Natural killer cell treated with Interleukin-12 subunit alpha and Interleukin-12 subunit beta and Interleukin-15 and Interleukin-18, amount 100 ng/mL, for 72 hours (primary cell): ENCODE results near the gene HOXD8. TPM values are rescaled to one million over a fixed set of nuclear protein-coding genes. Genes with fewer than 3 reads are reported as not detected.

Source experiments
- ATAC-seq, 2 donors: fragments of 150-1000 bp; cut with Tn5 transposase in 1 of 2; sonication (Bioruptor Pico), chemical (Tn5 transposase) in 1 of 2; 2 replicates each; pipeline ENCODE4 v1.10.0; 2021
- DNase-seq: peaks from one replicate; pipeline ENCODE4 v3.0.0; 2022; ENCODE audit warnings: low spot score
- H3K27ac Mint-ChIP-seq, 2 donors: 1 replicate in 1 of 2; 2 replicates in 1 of 2; pipeline ENCODE4 v1.8.0; 2022; ENCODE audit warnings: mixed read lengths in 2 of 2, mild to moderate bottlenecking in 1 of 2, moderate library complexity in 1 of 2
- H3K27me3 Mint-ChIP-seq, 2 donors: 1 replicate in 1 of 2; 2 replicates in 1 of 2; pipeline ENCODE4 v1.8.0; 2022; ENCODE audit warnings: mixed read lengths in 2 of 2
- H3K36me3 Mint-ChIP-seq: one replicate; pipeline ENCODE4 v1.8.0; 2022; ENCODE audit warnings: mixed read lengths
- H3K4me1 Mint-ChIP-seq, 2 donors: 1 replicate in 1 of 2; 2 replicates in 1 of 2; pipeline ENCODE4 v1.8.0; 2022; ENCODE audit warnings: low read depth in 2 of 2, mixed read lengths in 2 of 2, mild to moderate bottlenecking in 1 of 2
- H3K4me3 Mint-ChIP-seq: one replicate; pipeline ENCODE4 v1.8.0; 2022; ENCODE audit warnings: mixed read lengths
- H3K9me3 Mint-ChIP-seq: 2 replicates; pipeline ENCODE4 v1.8.0; 2022; ENCODE audit warnings: mixed read lengths
- total RNA-seq, 2 donors: library from RNA; stranded (reverse); gene quantifications; one replicate each; pipeline ENCODE4 v1.2.3, GENCODE V29; 2022

HOXD8 gene
- total RNA-seq, 2 donors from 2014 or later = not detected

DNA sequence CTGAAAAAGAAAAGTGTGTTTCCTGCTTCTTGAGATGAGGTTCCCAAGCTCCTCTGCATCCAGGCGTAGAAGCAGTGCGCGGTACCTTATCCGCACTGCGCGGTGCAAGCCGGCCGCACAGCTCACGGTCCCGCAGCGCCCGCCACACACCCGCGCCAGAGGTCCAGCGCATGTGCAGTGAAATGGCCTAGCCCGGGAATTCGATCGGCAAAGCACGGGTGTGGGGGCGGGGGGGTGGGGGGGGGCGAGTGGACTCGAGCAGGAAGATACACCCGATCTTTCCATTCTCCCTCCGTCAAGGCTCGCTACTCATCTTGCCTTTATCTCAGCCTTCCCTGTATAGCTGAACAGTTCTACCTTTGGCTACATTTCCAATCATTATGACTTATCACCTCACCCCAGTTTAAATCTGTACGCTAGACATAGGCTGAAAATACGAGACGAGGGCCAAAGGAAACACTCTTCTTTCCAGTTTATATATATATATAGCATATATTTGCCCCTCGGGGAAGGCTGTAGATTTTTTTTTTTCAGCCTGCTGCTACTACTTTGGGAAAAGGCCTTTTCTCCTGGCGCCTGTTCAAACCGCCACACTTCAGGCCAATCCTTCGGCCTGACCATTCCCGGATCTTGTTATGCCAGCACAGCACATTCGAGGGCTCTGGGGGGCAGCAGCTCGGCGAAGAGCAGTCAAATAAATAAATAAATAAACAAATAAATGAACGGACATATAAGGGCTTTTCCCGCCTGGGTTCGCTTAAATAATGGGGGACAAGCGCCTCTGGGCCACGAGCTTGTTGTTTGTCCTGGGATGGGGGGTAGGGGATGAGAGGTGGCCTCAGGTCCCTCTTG, 10.4 kb downstream of the HOXD8 start:
- no peak for DNase-seq
- H3K27ac Mint-ChIP-seq = no peak overlapping the region
- H3K27me3 Mint-ChIP-seq = peaks cover 62 to 80% of the 10 kb centered on the region in 2 donors
- H3K36me3 Mint-ChIP-seq = peaks cover 25% of the 10 kb centered on the region
- H3K9me3 Mint-ChIP-seq = peaks cover 4% of the 10 kb centered on the region
- H3K4me3 Mint-ChIP-seq = no peak overlapping the region
- H3K4me1 Mint-ChIP-seq = peaks cover 25 to 27% of the 10 kb centered on the region in 2 donors
- ATAC-seq = no peak

DNA sequence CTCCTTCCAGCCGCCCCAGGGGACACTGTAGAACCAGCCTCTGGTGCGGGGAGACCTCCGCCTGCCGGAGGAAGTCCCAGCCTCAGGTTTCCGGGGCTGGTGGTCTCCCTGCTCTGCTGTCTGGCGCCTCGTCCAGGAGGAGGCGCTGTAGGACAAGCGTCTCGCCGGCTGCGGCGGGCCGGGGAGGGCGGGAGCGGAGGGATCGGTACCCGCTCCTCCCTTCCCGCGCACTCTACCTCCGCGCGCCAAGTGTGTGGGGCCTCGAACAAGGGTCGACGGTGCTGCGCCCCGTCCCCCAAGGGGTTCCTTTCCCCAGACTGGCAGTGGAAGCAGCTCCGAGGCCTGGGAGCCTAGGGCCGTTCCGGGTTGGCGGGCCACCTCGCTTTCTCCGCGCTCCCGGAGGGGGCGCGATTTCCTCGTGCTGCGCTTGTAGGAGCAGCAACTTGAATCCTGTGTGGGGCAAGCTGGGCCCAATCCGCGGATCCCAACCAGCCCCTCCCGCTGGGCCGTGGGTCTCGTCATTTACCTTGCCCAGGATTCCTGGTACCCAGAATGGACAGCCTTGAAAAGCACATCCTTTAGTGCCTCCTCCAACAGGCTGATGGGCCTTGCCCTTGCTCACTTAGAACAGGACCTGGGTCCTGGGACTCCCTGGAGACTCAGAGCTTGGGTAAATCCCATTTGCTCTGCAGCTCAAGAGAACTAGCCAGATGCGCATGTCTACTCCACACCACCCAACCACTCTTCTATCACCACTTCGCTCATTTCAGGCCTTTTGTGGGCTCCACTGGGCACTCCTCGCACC, 11.2 kb downstream of the HOXD8 start:
- H3K36me3 Mint-ChIP-seq = peaks cover 19% of the 10 kb centered on the region
- DNase-seq = no peak
- no peak overlapping the region for H3K27ac Mint-ChIP-seq
- H3K27me3 Mint-ChIP-seq = peaks cover 59 to 79% of the 10 kb centered on the region in 2 donors
- peaks cover 4% of the 10 kb centered on the region for H3K9me3 Mint-ChIP-seq
- H3K4me1 Mint-ChIP-seq = peaks cover 20 to 21% of the 10 kb centered on the region in 2 donors
- peak; percentile 81 to 84 for ATAC-seq
- H3K4me3 Mint-ChIP-seq = peak overlapping the region; percentile 34

- H3K4me3 Mint-ChIP-seq = no peak overlapping the region
- H3K36me3 Mint-ChIP-seq = peaks cover 18% of the 10 kb centered on the region
- peaks cover 61 to 85% of the 10 kb centered on the region in 2 donors for H3K27me3 Mint-ChIP-seq
- no peak overlapping the region for H3K27ac Mint-ChIP-seq
- peaks cover 4% of the 10 kb centered on the region for H3K9me3 Mint-ChIP-seq
- ATAC-seq (no peak), DNase-seq (no peak)
- H3K4me1 Mint-ChIP-seq = peaks cover 17 to 19% of the 10 kb centered on the region in 2 donors
Observed at GRCh38 chr2:176142281-176142680, 12.8 kb downstream of the HOXD8 start.

GRCh38 chr2:176145085-176145969, 15.8 kb downstream of the HOXD8 start:
- H3K4me3 Mint-ChIP-seq = no peak overlapping the region

DNA sequence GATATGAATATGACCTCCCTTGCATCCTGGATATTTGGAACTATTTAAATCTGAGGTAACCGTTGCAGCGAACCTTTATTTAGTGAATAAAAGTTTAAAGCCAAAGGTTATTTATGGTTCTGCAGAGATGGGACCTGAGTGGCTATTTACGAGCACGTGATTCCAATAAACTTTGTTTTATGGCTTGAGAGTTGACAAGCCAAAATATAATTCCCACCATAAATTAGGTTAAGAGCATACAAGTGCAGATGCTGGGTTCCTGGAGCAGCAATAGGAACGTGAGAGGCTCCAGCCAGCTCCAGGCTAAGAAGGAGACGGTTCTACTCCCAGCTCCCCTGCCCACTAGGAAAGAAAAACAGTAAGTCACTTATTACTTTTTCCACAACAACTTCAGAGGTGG, 16.6 kb downstream of the HOXD8 start:
- DNase-seq (no peak), ATAC-seq (no peak)
- Mint-ChIP-seq H3K4me1 (peaks cover 4 to 5% of the 10 kb centered on the region in 2 donors), H3K36me3 (no peaks in the 10 kb centered on the region), H3K27me3 (peaks cover 59 to 85% of the 10 kb centered on the region in 2 donors), H3K27ac (no peak overlapping the region), H3K9me3 (no peaks in the 10 kb centered on the region), H3K4me3 (no peak overlapping the region)

More at GRCh38 chr2:176145085-176145969, 15.8 kb downstream of the HOXD8 start:
- Mint-ChIP-seq H3K36me3 (no peaks in the 10 kb centered on the region), H3K27me3 (peaks cover 56 to 83% of the 10 kb centered on the region in 2 donors), H3K9me3 (no peaks in the 10 kb centered on the region), H3K4me1 (peaks cover 6 to 7% of the 10 kb centered on the region in 2 donors), H3K27ac (no peak overlapping the region)
- ATAC-seq (no peak), DNase-seq (no peak)

DNA sequence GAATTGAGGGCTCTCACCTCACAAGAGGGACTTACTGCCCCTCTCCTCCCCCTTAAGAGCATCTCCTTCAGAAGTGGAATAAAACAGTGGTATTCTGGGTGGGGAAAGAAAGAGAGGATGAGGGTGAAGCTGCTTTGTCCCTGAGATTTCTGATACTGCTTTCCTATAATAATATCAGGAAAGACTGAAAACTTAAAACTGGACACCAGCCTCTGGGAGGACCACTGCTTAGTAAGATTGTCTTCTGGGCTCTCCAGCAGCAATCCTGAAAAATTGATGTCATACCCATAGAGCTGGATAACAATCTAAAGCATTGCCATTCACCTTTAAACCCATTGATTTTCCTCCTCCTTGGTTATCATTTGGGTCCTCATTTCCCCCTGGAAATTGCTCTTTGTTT, 17.1 kb downstream of the HOXD8 start:
- no peak for DNase-seq
- no peak for ATAC-seq
- H3K27me3 Mint-ChIP-seq = peaks cover 57 to 80% of the 10 kb centered on the region in 2 donors
- no peak overlapping the region for H3K4me3 Mint-ChIP-seq
- no peak overlapping the region for H3K27ac Mint-ChIP-seq
- no peaks in the 10 kb centered on the region for H3K36me3 Mint-ChIP-seq
- no peaks in the 10 kb centered on the region for H3K9me3 Mint-ChIP-seq
- no peaks in the 10 kb centered on the region for H3K4me1 Mint-ChIP-seq

DNA sequence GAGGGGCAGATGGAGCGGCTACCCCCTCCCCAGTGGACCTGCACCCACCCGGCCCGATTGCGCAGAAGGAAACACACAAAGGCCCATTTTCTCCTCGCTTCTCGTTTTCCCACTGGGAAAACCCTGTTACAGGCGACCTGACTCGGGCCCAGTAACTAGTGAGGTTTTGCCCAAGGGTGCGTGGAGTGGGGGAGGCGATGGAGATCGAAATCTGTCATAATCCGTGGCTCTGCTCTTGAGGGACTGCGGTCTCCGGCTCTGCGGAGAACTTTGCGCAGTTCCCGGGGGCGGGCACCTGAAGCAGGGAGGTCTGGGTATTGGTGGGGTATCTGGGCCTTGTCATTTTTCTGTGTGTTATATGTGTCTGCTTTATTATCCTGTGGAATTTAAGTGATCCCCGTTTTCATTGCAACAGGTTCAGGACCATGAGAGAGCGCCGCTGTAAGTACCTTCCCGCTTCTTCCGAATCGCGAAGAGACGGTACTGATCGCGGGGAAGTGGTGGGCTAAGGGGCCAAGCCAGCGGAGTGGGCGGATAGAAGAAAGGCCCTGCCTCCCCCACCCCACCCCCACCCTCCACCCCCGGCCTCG, 17.8 kb downstream of the HOXD8 start:
- no peak overlapping the region for H3K27ac Mint-ChIP-seq
- H3K36me3 Mint-ChIP-seq = no peaks in the 10 kb centered on the region
- ATAC-seq = no peak
- no peaks in the 10 kb centered on the region for H3K4me1 Mint-ChIP-seq
- H3K4me3 Mint-ChIP-seq = no peak overlapping the region
- peaks cover 56 to 78% of the 10 kb centered on the region in 2 donors for H3K27me3 Mint-ChIP-seq
- no peaks in the 10 kb centered on the region for H3K9me3 Mint-ChIP-seq
- DNase-seq = no peak

GRCh38 chr2:176147800-176148496, 18.4 kb downstream of the HOXD8 start:
- Mint-ChIP-seq H3K4me3 (no peak overlapping the region), H3K9me3 (no peaks in the 10 kb centered on the region), H3K36me3 (no peaks in the 10 kb centered on the region), H3K4me1 (no peaks in the 10 kb centered on the region), H3K27me3 (peaks cover 54 to 74% of the 10 kb centered on the region in 2 donors), H3K27ac (no peak overlapping the region)
- DNase-seq (no peak), ATAC-seq (no peak)

GRCh38 chr2:176148751-176149421, 19.4 kb downstream of the HOXD8 start:
- Mint-ChIP-seq H3K9me3 (no peaks in the 10 kb centered on the region), H3K27me3 (peaks cover 46 to 68% of the 10 kb centered on the region in 2 donors), H3K4me3 (no peak overlapping the region), H3K4me1 (no peaks in the 10 kb centered on the region), H3K36me3 (no peaks in the 10 kb centered on the region), H3K27ac (no peak overlapping the region)
- no peak for DNase-seq
- no peak for ATAC-seq

GRCh38 chr2:176149481-176149938, 20.0 kb downstream of the HOXD8 start:
- H3K27ac Mint-ChIP-seq = no peak overlapping the region
- no peaks in the 10 kb centered on the region for H3K9me3 Mint-ChIP-seq
- no peaks in the 10 kb centered on the region for H3K4me1 Mint-ChIP-seq
- no peak overlapping the region for H3K4me3 Mint-ChIP-seq
- H3K36me3 Mint-ChIP-seq = no peaks in the 10 kb centered on the region
- ATAC-seq (no peak), DNase-seq (no peak)
- peaks cover 46 to 68% of the 10 kb centered on the region in 2 donors for H3K27me3 Mint-ChIP-seq

GRCh38 chr2:176149939-176150583, 20.6 kb downstream of the HOXD8 start:
- Mint-ChIP-seq H3K27ac (no peak overlapping the region), H3K36me3 (no peaks in the 10 kb centered on the region), H3K4me1 (no peaks in the 10 kb centered on the region), H3K4me3 (no peak overlapping the region), H3K9me3 (no peaks in the 10 kb centered on the region), H3K27me3 (peaks cover 50 to 69% of the 10 kb centered on the region in 2 donors)
- DNase-seq = no peak
- no peak for ATAC-seq
